ENCODE data around the gene ITPR1.

Gene ITPR1

GRCh38 chr3:4495294-4496086 lies 2.3 kb downstream of the ITPR1 start:
- DNase-seq (ENCODE audit: low read depth in 2 of 2) = peak; percentile 11 to 46
- no peak overlapping the region for H3K4me3 ChIP-seq (replicated peaks in 1 of 2; ENCODE audit: low read depth in 2 of 2, low read length in 2 of 2)

GRCh38 chr3:4496087-4496452 lies 2.9 kb downstream of the ITPR1 start:
- H3K4me3 ChIP-seq (replicated peaks in 1 of 2; ENCODE audit: low read depth in 2 of 2, low read length in 2 of 2) = no peak overlapping the region
- no peak for DNase-seq (ENCODE audit: low read depth in 2 of 2)
- no peak for TF ChIP-seq CTCF (IDR thresholded peaks at IDR 0.05; ENCODE audit: low read depth, low read length)

More at GRCh38 chr3:4495294-4496086, 2.3 kb downstream of the ITPR1 start:
- TF ChIP-seq CTCF (IDR thresholded peaks at IDR 0.05; ENCODE audit: low read depth, low read length) = no peak

GRCh38 chr3:4497005-4497692 lies 4.0 kb downstream of the ITPR1 start:
- TF ChIP-seq CTCF (IDR thresholded peaks at IDR 0.05; ENCODE audit: low read depth, low read length) = no peak
- DNase-seq (ENCODE audit: low read depth in 2 of 2) = no peak
- H3K4me3 ChIP-seq (replicated peaks in 1 of 2; ENCODE audit: low read depth in 2 of 2, low read length in 2 of 2) = no peak overlapping the region

- H3K4me3 ChIP-seq (replicated peaks in 1 of 2; ENCODE audit: low read depth in 2 of 2, low read length in 2 of 2) = no peak overlapping the region
- TF ChIP-seq CTCF (IDR thresholded peaks at IDR 0.05; ENCODE audit: low read depth, low read length) = no peak
- DNase-seq (ENCODE audit: low read depth in 2 of 2) = no peak
Measured at GRCh38 chr3:4497843-4498324, 4.7 kb downstream of the ITPR1 start.

- TF ChIP-seq CTCF (IDR thresholded peaks at IDR 0.05; ENCODE audit: low read depth, low read length) = no peak
- H3K4me3 ChIP-seq (replicated peaks in 1 of 2; ENCODE audit: low read depth in 2 of 2, low read length in 2 of 2) = no peak overlapping the region
- no peak for DNase-seq (ENCODE audit: low read depth in 2 of 2)
Measured at GRCh38 chr3:4498446-4498845, 5.3 kb downstream of the ITPR1 start.

- no peak for DNase-seq (ENCODE audit: low read depth in 2 of 2)
- no peak for TF ChIP-seq CTCF (IDR thresholded peaks at IDR 0.05; ENCODE audit: low read depth, low read length)
Measured at GRCh38 chr3:4501437-4501836, 8.3 kb downstream of the ITPR1 start.

More at GRCh38 chr3:4501437-4501836, 8.3 kb downstream of the ITPR1 start:
- H3K4me3 ChIP-seq (replicated peaks in 1 of 2; ENCODE audit: low read depth in 2 of 2, low read length in 2 of 2) = no peak overlapping the region

All from cardiac fibroblast (primary cell).